NB4 (cell line): ENCODE results near the gene HIVEP2.

ENCODE experiments used
- MYC ChIP-seq: IDR thresholded peaks from 2 replicates; pipeline ENCODE4 v1.6.1; 2011; ENCODE audit warnings: low read depth, low read length
- POLR2A ChIP-seq: IDR thresholded peaks from 2 replicates; pipeline ENCODE4 v1.6.1; 2011; ENCODE audit warnings: mild to moderate bottlenecking; ENCODE audit not compliant: insufficient read length; ENCODE audit errors: extremely low read depth
- TF ChIP-seq, protein P1 (sequence below): IDR thresholded peaks from one replicate; pipeline ENCODE4 v1.5.1; 2012; ENCODE audit warnings: low read depth, low read length
- TF ChIP-seq, protein P2 (sequence below): IDR thresholded peaks from 2 replicates; pipeline ENCODE4 v1.6.1; 2011; ENCODE audit warnings: low read depth, low read length

DNA sequence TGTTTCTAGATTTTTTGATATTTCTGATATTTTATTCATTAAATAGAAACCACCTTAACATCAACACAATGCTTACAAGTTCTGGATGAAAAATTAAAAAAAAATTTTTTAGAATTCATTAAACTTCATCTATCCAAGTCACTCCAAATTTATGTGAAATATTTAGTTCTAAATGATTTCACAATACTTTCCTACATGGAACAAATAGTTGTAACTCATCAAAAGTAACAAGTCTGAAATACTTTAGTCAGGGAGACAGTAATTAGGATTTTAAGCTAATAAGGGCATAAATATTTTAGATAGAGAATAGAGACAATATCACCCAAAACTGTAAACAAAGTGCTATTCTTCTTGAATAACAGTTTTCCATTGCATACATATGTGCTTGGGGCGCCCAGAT is 147.8 kb downstream of the HIVEP2 start:
- TF ChIP-seq, protein P1, sequence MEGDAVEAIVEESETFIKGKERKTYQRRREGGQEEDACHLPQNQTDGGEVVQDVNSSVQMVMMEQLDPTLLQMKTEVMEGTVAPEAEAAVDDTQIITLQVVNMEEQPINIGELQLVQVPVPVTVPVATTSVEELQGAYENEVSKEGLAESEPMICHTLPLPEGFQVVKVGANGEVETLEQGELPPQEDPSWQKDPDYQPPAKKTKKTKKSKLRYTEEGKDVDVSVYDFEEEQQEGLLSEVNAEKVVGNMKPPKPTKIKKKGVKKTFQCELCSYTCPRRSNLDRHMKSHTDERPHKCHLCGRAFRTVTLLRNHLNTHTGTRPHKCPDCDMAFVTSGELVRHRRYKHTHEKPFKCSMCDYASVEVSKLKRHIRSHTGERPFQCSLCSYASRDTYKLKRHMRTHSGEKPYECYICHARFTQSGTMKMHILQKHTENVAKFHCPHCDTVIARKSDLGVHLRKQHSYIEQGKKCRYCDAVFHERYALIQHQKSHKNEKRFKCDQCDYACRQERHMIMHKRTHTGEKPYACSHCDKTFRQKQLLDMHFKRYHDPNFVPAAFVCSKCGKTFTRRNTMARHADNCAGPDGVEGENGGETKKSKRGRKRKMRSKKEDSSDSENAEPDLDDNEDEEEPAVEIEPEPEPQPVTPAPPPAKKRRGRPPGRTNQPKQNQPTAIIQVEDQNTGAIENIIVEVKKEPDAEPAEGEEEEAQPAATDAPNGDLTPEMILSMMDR = no peak
- TF ChIP-seq, protein P2, sequence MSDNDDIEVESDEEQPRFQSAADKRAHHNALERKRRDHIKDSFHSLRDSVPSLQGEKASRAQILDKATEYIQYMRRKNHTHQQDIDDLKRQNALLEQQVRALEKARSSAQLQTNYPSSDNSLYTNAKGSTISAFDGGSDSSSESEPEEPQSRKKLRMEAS = no peak
- TF ChIP-seq MYC (no peak), POLR2A (no peak)
